CD4-positive, alpha-beta T cell treated with Interleukin-21 for 1 hour (primary cell): ENCODE data around the gene PSD4.

ENCODE experiments used
- DNase-seq: peaks from one replicate; pipeline ENCODE4 v3.0.0-alpha.2; 2020

PSD4 gene

DNA sequence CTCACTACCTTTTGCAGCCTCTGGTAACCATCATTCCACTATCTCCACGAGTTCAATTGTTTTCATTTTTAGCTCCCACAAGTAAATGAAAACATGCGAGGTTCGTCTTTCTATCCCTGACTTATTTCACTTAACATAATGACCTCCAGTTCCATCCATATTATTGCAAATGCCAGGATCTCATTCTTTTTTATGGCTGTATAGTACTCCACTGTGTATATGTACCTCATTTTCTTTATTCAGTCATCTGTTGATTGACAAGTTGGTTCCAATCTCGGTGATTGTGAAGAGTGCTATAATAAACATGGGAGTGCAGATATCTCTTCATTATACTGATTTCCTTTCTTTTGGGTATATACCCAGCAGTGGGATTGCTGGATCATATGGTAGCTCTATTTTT is 29.5 kb upstream of the PSD4 start:
- DNase-seq, result no peak

DNA sequence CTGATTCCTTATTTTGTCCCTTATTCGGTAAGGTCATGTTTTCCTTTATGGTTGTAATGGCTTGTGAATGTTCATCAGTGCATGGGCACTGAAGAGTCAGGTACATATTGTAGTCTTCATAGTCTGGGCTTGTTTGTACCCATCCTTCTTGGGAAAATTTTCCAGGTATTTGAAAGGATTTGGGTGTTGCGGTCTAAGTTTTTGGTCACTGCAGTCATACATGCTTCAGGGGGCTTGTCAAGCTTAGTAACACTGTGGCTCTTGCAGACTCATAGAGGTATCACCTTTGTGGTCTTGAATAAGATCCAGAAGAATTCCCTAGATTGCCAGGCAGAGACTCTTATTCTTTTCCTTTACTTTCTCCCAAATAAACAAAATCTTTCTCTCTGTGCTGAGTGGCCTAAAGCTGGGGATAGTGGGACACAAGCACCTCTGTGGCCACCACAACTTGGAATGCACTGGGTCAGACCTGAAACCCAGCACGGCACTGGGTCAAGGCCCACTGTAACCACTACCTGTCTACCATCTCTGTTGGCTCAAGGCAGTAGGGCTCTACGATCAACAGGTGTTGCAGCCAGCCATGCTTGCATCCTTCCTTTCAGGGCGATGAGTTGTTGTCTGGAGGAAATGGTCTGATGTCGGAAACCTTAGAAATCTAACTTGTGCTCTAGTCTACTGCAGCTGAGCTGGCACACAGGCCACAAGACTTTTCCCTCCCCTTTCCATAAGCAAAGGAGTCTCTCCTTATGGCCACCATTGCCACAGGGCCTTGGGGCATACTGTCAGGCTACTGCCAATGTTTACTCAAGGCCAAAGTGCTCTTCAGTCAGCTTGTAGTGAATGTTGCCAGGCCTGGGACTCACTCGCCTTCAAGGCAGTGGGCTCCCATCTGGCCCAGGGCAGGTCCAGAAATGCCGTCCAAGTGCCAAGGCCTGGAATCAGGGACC is 24.9 kb upstream of the PSD4 start:
- no peak for DNase-seq

DNA sequence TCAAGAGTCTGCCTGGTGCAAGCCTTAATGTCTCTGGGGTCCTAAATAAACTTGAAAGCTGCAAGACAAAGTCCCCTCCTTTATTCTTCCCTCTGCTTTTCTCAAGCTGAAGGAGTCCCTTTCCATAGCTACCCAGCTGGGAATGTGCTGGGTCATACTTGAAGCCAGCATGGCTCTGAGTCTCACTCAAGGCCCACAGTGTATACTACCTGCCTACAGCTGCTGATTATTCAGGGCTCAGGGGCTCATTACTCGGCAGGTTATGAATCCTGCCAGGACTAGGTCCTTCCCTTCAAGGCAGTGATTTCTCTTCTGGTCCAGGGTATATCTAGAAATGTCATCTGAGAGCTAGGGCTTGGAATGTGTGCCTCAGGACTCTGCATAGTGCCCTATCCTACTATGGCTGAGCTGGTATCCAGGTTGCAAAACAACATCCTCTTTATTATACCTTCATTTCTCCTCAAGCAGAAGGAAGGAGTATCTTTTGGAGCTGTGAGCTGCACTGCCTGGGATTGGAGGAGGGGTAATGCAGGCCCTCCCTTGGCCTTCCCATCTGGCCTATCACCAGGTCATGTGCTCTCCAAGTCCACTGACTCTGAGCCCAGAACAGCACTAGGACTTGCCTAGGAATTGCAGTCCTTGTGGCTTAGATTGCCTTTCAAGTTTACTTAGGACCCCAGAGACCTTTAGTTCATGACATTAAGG is 24.1 kb upstream of the PSD4 start:
- no peak for DNase-seq

DNA sequence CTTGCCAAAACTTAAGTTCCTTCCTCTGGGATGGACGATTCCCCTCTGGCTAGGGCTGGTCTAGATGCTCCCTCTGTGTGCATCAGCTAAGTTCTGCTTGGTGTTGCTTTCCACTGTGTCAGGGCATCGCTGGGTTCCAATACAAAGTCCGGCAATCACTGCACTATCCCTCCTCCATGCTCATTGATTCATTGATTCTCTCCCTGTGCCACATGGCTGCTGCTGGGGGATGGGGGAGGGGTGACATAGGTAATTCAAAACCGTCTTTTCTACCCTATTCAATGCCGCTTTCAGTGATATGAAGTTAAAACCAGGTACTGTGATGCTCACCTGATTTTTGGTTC is 23.5 kb upstream of the PSD4 start:
- DNase-seq, result no peak

DNA sequence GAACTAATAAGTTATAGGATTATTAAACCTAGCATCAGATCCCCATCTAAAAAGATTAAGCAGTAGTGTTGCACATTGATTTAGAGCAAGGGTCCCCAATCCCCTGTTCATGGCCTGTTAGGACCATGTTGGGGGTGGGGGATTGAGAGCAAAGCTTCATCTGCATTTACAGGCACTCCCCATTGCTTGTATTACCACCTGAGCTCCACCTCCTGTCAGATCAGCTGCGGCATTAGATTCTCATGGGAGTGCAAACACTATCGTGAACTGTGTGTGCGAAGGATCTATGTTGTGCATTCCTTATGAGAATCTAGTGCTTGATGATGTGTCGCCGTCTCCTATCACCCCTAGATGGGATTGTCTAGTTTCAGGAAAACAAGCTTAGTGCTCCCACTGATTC is 18.4 kb upstream of the PSD4 start:
- no peak for DNase-seq

GRCh38 chr2:113156278-113157117 is 17.3 kb upstream of the PSD4 start:
- DNase-seq, result peak; percentile 28

DNA sequence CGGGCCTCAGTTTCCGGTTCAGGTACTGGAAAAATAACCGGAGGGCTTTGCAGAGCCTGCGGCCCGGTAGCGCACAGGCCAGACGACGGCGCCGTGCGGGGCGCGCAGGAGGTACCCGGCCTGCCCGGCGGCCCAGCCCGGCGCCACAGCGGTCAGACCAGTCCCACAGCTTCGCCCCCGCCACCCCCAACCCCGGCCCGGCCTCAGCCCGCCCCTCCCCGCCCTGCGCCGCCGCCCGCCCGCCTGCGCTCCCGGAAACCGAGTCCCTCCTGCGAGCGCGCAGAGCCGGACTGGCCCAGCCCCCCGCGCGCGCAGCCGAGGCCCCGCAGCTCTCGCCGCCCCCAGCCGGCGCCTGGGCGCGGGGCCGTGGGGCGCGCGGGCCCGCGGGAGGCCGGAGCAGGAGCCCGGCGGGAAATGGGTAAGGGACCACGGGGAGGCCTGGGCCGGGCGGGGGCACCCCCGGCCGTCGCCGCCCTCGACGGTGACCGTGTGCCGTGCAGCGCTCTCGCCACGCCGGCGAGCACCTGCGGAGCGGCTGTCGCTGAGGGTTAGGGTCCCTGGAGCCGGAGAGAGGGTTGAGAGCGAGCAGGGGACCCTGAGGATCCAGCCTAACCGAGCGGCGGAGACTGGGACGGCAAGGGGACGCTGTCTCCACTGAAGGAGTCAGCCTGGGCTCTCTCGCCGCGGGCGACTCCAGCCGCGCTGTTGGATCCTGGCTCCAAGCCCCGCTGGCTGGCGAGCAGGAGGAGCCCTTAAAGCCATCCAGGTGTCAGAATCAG is 16.5 kb upstream of the PSD4 start:
- peak; percentile 42 for DNase-seq

DNA sequence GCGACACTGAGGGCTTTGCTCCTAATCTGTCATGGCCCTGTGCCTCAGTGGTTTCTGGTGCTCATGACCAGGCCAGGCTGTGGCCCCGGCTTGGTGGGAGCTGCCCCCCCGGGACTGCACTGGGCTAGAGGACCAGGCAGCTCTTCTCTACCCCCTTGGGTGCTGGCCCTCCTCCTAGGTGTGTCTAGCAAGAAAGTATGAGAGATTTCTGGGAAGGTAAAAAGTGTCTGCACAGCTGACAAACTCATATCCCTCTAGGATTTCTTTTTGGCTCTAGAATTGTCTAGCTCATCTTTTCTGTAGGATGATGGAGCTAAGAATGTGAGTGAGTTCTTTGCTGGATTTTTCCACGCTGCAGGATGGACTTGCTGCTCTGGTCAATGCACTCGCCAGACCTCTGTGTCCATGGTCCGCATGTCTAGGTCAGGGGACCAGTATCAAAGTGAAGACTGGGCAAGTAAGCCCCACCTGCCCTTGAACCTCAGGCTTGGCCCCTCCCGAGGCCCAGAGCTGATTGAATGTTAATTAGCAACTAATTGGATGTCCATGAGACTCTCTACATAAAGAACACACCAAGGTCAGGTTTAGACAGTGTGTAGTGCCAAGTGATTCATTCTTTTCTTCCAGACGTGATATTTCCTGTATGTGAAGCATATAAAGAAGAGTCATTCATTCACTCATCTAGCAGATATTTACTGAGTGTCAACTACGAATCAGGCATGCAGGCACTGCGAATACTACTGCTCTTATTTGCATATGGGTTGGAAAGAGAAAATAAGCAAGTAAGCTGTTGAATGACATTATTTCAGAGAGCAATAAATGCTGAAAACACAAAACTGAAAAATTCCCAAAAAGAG is 15.6 kb upstream of the PSD4 start:
- no peak for DNase-seq

DNA sequence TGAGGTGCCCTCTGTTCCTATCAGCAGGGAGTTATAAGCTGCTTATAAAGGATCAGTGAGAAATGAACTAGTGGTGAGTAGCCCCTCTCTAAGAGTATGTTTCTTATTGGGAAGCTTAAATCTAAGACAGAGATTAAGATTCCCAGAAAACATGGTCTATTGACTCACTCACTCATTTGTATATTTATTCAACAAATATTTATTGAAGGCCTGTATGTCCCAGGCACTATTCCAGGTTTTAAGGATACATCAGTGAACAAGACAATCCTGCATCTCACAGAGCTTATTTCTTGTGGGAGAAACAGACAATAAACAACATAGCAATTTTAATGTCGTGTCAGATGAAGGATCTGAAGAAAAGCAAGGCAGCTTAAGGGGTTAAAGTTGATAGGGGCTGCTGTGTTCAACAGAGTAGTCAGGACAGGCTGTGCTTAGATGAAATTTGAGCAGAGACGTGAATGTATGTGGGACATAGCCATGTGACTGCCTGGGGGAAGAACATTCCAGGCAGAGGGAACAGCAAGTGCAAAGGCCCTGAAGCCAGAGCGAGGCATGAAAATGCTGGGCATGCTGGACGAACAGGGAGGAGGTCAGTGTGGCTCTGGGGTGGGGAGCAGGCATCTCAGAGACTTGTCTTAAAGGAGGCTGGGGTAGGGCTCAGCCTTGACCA is 14.8 kb upstream of the PSD4 start:
- DNase-seq, result no peak

DNA sequence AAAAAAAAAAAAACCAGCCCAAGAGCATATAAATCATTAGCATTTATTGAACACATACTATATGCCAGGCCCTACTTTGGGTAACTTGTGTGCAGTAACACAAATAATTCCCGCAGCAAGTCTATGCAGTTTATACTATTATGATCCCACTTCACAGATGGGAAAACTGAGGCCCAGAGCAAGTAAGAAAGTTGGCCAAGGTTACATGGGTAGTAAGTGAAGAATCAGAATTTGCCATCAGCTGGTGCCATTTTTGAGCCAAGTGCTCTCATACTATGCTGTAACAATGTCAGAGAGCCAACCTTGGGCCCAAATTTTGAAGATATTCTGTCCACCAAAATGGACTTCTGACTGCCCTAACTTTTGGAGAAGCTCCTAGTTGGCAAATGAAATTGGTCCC is 13.5 kb upstream of the PSD4 start:
- no peak for DNase-seq

GRCh38 chr2:113160962-113161361 is 12.8 kb upstream of the PSD4 start:
- DNase-seq, result no peak

GRCh38 chr2:113162173-113162572 is 11.6 kb upstream of the PSD4 start:
- no peak for DNase-seq

GRCh38 chr2:113162869-113163268 is 10.9 kb upstream of the PSD4 start:
- DNase-seq, result no peak

DNA sequence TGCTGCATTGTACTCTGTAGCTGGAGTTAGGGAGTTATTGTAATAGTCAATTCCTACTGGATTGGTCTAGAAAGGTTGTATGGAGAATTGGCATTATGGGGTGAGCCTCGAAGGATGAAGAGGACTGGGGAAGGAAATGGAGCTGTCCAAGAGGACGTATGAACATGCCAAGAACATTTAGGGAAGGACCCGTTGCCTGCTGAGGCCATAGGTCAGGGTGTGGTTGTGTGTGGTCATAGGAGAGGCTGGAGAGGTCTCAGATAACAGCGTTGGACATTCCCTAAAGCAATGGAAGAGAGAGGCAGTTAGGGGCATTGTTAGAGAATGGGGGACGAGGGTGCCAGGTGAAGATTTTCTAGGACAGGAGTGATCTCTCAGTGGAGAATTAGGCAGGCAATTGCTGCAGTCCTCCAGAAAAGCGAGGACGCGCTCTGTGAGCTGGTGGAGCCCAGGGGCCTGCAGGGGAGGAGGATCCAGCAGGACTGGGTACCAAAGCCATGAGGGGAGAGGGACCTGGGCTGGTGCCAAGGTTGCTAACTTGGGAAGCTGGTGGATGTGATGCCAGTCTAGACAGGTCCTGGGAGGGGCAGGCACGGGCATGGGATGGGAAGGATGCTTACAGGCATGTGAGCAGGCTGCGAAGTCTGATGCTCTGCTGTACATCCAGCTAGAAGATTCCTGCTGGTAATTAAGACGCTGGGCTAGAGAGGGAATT is 9.4 kb upstream of the PSD4 start:
- no peak for DNase-seq

DNA sequence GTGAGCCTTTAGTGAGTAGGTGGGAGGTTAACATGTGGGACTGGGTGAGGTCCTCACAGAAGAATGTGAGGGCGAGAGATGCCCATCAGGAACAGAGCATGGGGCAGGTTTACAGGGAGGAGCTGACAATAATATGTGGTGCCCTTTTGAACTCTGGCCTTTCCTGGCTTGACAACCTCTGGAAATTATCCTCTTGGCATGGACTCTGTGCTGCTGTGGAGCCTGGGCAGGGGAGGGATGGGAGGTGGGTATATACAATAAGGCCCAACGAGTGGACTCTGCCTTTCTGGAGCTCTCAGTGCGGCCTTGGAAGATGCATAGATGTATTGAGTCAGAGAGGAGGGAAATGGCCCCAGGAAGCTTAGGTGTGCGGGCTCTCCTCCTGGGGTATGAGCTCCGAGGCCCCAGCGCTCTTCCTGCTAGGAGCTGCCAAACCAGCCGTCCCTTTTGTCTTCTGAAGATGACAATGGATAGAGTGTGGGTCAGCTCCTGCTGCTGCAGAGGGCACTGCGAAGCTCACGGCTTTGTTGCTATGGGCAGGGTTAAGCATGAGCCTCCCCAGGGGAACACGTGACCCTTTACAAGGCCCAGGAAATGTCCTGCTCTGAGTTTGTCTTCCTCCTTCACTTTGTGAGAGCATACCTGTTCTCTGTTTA is 8.7 kb upstream of the PSD4 start:
- DNase-seq, result no peak

DNA sequence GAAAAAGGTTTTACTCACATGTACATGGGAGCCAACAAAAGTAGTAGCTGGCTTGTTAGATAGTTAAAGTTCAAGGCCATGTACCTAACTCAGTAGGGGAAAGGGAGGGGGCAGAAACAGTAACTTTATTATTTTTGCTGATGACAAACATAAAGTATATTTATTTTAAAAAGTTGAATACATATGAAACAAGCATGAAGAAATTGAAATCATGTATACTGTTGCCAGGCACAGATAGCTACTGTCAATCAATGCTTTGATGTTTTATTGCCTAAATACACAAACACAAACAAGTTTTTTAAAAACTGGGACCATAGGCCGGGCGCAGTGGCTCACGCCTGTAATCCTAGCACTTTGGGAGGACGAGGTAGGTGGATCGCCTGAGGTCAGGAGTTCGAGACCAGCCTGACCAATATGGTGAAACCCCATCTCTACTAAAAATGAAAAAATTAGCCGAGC is 7.6 kb upstream of the PSD4 start:
- no peak for DNase-seq

DNA sequence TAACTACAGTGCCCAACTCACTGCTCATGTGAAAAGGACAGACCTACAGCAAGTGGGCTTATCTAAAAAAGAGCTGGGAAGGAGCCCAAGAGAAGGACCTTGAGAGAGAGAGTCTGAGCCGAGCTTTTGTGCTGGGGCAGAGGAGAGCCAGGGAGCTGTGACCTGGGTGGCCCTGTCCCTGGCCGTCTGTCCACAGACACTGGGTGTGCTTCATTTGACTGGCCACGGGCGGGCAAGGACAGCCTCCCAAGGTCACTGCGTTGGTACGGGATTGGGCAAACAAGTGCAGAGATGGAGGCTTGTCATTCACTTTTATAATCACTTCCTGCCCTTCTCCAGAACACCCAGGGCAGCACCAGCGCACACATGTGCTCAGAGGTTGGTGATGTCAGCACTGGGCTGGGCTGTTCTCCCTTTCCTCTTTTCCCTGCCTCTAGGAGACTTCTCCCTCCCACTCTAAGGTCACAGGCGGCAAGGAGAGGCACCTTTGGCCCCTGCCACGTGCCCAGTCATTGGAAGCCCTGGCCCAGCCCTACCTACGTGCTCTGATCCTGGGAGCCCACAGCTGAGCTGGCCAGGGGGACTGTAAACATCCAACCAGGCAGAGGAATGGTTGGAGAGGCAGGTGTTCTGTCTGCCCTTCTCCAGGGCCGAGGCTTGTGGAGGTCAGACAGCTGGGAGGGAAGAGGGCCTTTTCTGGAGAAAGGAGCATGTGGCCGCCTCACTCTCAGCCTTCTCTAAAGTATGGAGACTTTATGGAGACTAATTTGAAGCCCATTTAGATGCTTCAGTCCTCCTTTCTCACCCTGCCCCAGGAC is 6.4 kb upstream of the PSD4 start:
- DNase-seq, result peak; percentile 50

DNA sequence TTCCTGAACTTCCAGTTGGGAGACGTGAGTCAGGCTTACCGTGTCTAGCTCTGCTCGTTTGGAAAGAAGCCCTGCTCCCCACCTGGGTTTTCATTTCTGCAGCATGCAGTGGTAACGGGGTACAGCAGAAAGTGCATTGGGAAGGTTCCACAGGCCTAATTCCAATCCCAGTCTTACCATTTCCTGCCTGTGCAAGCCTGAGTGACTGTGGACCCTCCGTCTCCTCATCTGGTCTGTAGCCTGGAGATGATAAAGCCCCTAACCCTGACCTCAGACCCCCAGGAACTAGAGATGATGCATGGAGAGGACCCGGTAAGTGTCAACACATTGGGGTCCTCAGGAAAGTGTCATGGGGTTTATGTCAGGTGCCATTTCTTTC is 5.8 kb upstream of the PSD4 start:
- no peak for DNase-seq

DNA sequence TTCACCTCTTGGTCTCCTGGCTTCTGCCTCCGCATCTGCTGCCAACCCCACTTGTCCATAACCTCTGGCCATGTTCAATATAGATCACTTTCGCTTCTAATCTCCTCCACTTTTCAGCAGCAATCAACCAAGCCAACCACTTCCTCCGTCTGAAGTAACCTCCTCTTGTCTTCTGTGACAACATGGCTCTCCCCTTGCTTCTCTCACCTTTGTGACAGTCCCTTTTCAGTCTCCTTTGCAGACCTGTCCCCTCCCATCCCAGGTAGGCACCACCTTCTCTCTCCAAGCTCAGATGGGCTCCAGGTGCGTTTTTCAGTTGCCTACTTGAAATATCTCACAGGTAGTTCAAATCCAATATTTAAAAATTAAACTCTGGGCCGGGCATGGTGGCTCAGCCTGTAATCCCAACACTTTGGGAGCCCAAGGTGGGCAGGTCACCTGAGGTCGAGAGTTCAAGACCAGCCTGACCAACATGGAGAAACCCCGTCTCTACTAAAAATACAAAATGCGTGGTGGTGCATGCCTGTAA is 4.7 kb upstream of the PSD4 start:
- peak; percentile 68 for DNase-seq
